ENCODE measurements around the gene CDK5R1.

- TF ChIP-seq CTCF (IDR thresholded peaks at IDR 0.05) (no peak), POLR2A (IDR thresholded peaks at IDR 0.05) (no peak)
These were observed 34.1 kb downstream of the CDK5R1 start for GRCh38 chr17:32520737-32521404.

Measured in ovary (tissue), 3 donors.